HepG2 (cell line): ENCODE measurements around the gene TMEM44. TPM values are rescaled to one million over a fixed set of nuclear protein-coding genes. Genes with fewer than 3 reads are reported as not detected.
A peak's percentile ranks its signal among the peaks of the same experiment; 100 is the strongest.

ENCODE experiments used
- CC2D1A ChIP-seq: sonication (generic); formaldehyde crosslinking; IDR thresholded peaks from 2 replicates; pipeline ENCODE4 v1.8.1; 2023; ENCODE audit warnings: mild to moderate bottlenecking, missing genetic modification reagents
- DPF2 ChIP-seq: sonication (generic); formaldehyde crosslinking; IDR thresholded peaks from 2 replicates; pipeline ENCODE4 v1.4.0; 2020; ENCODE audit warnings: mild to moderate bottlenecking, low read depth, missing genetic modification reagents, borderline replicate concordance
- E2F1 ChIP-seq: sonication (generic); formaldehyde crosslinking; IDR thresholded peaks from 2 replicates; pipeline ENCODE4 v1.5.0; 2020; ENCODE audit warnings: missing genetic modification reagents
- GTF2F1 ChIP-seq: fragments of 150-350 bp; IDR thresholded peaks from 2 replicates; pipeline ENCODE4 v1.6.1; 2014; ENCODE audit warnings: low read length
- HMGXB4 ChIP-seq, 2 experiments: sonication (generic) in 1 of 2; formaldehyde crosslinking in 1 of 2; IDR thresholded peaks; 2 replicates each; pipeline versions ENCODE4 v1.4.0 to v1.6.1; 2018 to 2020; ENCODE audit warnings: missing genetic modification reagents in 2 of 2, borderline replicate concordance in 1 of 2, low read depth in 1 of 2, mild to moderate bottlenecking in 1 of 2, missing biosample characterization in 1 of 2
- ISL2 ChIP-seq: sonication (generic); formaldehyde crosslinking; IDR thresholded peaks from 2 replicates; pipeline ENCODE4 v1.5.0; 2020; ENCODE audit warnings: missing genetic modification reagents
- KLF6 ChIP-seq: IDR thresholded peaks from 2 replicates; pipeline ENCODE4 v1.8.0; 2016; ENCODE audit warnings: missing biosample characterization, missing genetic modification reagents
- MYC ChIP-seq: sonication (generic); formaldehyde crosslinking; IDR thresholded peaks from 2 replicates; pipeline ENCODE4 v1.9.0; 2021; ENCODE audit warnings: missing genetic modification reagents, borderline replicate concordance
- PCBP2 ChIP-seq: fragments of 200-400 bp; formaldehyde crosslinking; optimal IDR thresholded peaks from 2 replicates; pipeline ENCODE3; 2018; ENCODE audit warnings: low read length, low read depth; ENCODE audit not compliant: poor library complexity, severe bottlenecking
- SOX13 ChIP-seq, 3 experiments: fragments of 450-650 bp in 1 of 3; sonication (generic) in 1 of 3; formaldehyde crosslinking in 1 of 3; IDR thresholded peaks in 2 of 3; conservative IDR thresholded peaks in 1 of 3; 2 replicates each; pipeline versions ENCODE4 v1.5.0 to v1.6.1; 2016 to 2020; ENCODE audit warnings: antibody characterized with exemption in 1 of 3, mild to moderate bottlenecking in 1 of 3, missing compliant biosample characterization in 1 of 3, missing genetic modification reagents in 1 of 3, moderate library complexity in 1 of 3
- TARDBP ChIP-seq: sonication (generic); formaldehyde crosslinking; IDR thresholded peaks from 2 replicates; pipeline ENCODE4 v1.8.0; 2022; ENCODE audit warnings: mild to moderate bottlenecking, missing genetic modification reagents
- TEAD2 ChIP-seq: sonication (generic); formaldehyde crosslinking; IDR thresholded peaks from 2 replicates; pipeline ENCODE4 v1.9.0; 2021; ENCODE audit warnings: missing genetic modification reagents
- THAP8 ChIP-seq: sonication (generic); formaldehyde crosslinking; IDR thresholded peaks from 2 replicates; pipeline ENCODE4 v1.5.1; 2020; ENCODE audit warnings: missing genetic modification reagents, mild to moderate bottlenecking, borderline replicate concordance
- YY1 ChIP-seq: IDR thresholded peaks from 2 replicates; pipeline ENCODE4 v1.6.1; 2011; ENCODE audit warnings: low read length, low read depth, moderate library complexity, mild to moderate bottlenecking; ENCODE audit not compliant: insufficient read depth, insufficient replicate concordance
- ZIK1 ChIP-seq: sonication (generic); formaldehyde crosslinking; IDR thresholded peaks from 2 replicates; pipeline ENCODE4 v1.5.0; 2020; ENCODE audit warnings: mild to moderate bottlenecking, low read depth, missing genetic modification reagents, borderline replicate concordance
- ZKSCAN5 ChIP-seq: sonication (generic); formaldehyde crosslinking; IDR thresholded peaks from 2 replicates; pipeline ENCODE4 v1.5.1; 2020; ENCODE audit warnings: mild to moderate bottlenecking, missing genetic modification reagents
- ZNF235 ChIP-seq: sonication (generic); formaldehyde crosslinking; IDR thresholded peaks from 2 replicates; pipeline ENCODE4 v1.8.1; 2023; ENCODE audit warnings: mild to moderate bottlenecking, missing genetic modification reagents, borderline replicate concordance
- ZNF30 ChIP-seq: sonication (generic); formaldehyde crosslinking; IDR thresholded peaks from 2 replicates; pipeline ENCODE4 v1.5.0; 2020; ENCODE audit warnings: mild to moderate bottlenecking, missing genetic modification reagents
- ZNF577 ChIP-seq: sonication (generic); formaldehyde crosslinking; IDR thresholded peaks from 2 replicates; pipeline ENCODE4 v1.4.0; 2020; ENCODE audit warnings: mild to moderate bottlenecking, low read depth, missing genetic modification reagents, borderline replicate concordance
- ZNF580 ChIP-seq: IDR thresholded peaks from 2 replicates; pipeline ENCODE4 v1.6.1; 2016; ENCODE audit warnings: low read depth, borderline replicate concordance
- ZNF784 ChIP-seq: sonication (generic); formaldehyde crosslinking; IDR thresholded peaks from 2 replicates; pipeline ENCODE4 v1.5.1; 2020; ENCODE audit warnings: missing genetic modification reagents, mild to moderate bottlenecking, borderline replicate concordance
- polyA plus RNA-seq, 8 experiments: library from polyadenylated mRNA; depleted of rRNA in 3 of 8; stranded (reverse) in 7 of 8; unstranded in 1 of 8; fragments of >200 nt; fragmentation: Illumina TruSeq in 4 of 8; extraction: Trizol in 4 of 8; gene quantifications; 2 replicates each; pipeline versions ENCODE4 v1.2.1 to v1.2.3, GENCODE V29; 2011 to 2016; ENCODE audit warnings: low read depth in 4 of 8, missing spikeins in 1 of 8, mixed read lengths in 1 of 8; ENCODE audit not compliant: insufficient read depth in 1 of 8
- total RNA-seq, 5 experiments: library from RNA; depleted of rRNA; stranded (reverse); fragments of >200 nt; fragmentation: Illumina TruSeq; extraction: Trizol; gene quantifications; 2 replicates each; pipeline ENCODE4 v1.2.3, GENCODE V29; 2016; ENCODE audit warnings: low read depth in 1 of 5

Gene TMEM44
- total and polyA plus RNA-seq, 2 of the 13 experiments (the other 11 are each of a cell fraction or from before 2014, with no cell fraction given), result 7.3 to 13.8 TPM

DNA sequence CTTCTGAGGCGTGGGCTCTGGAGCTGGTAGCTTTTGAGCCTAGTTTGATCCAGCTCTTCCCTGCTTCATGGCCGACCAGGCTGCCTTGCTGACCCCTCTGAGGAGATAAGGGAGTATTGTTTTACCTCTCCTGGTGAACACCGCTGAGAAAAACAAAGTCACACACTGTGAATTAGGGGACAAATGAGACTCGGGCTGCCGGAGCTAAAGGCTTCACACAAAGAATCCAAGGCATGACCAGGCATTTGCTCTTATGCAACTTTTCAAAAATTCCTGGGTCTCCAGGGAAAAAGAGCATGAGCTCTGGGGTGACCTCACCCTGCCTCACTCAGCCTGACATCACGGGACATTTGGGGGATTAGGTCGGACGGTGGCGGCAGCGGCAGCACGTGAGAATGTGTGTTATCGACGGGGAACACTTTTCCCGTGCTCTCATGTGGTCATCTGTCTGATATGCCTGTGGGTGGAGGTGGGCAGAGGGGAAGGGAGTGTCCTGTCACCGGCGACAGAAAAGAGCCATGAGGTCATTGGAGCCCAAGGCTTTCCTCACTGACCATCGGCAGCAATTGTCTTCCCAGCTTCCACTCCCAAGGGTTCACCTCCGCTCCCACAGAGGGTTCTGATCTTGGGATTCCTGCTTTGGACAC lies 61.0 kb downstream of the TMEM44 start (continued):
- TF ChIP-seq ZKSCAN5 (CRISPR knock-in tag) (no peak), PCBP2 (no peak), KLF6 (CRISPR knock-in tag) (no peak), ISL2 (CRISPR knock-in tag) (no peak), TEAD2 (CRISPR knock-in tag) (no peak), THAP8 (no peak), SOX13 (IDR thresholded peaks at IDR 0.05) (no peak), SOX13 (CRISPR knock-in tag; conservative IDR thresholded peaks at IDR 0.05 in 1 of 2, IDR thresholded peaks at IDR 0.05 in 1 of 2) (peak in 1 of 2 experiments; percentile 57; a peak in 1 of 4 replicates), E2F1 (CRISPR knock-in tag) (no peak), ZNF235 (CRISPR knock-in tag) (no peak), MYC (CRISPR knock-in tag) (peak; percentile 13; the same call in 1 of the 2 replicates), ZNF580 (CRISPR knock-in tag) (no peak), TARDBP (CRISPR knock-in tag) (peak; percentile 45; the same call in 1 of the 2 replicates), YY1 (no peak), GTF2F1 (no peak), ZNF30 (CRISPR knock-in tag) (no peak), CC2D1A (CRISPR knock-in tag) (0 out of 2 replicates have a peak, but pooled peaks have one; percentile 83), ZNF784 (CRISPR knock-in tag) (no peak), HMGXB4 (CRISPR knock-in tag; IDR thresholded peaks at IDR 0.05; ENCODE audit: borderline replicate concordance in 1 of 2, low read depth in 1 of 2) (peak in 1 of 2 experiments; percentile 26; a peak in 1 of 4 replicates), DPF2 (CRISPR knock-in tag) (no peak), ZIK1 (CRISPR knock-in tag) (no peak), ZNF577 (CRISPR knock-in tag) (no peak)
